A673 (cell line): Measurements from ENCODE around the gene PLAA.

ENCODE experiments used
- CTCF ChIP-seq: fragments of 300-800, 200-600 bp; sonication (generic); conservative IDR thresholded peaks from 2 replicates; pipeline ENCODE4 v1.5.1; 2017; ENCODE audit warnings: low read depth, mild to moderate bottlenecking, antibody characterized with exemption, low read length, moderate library complexity, mixed read lengths
- EZH2 ChIP-seq: fragments of 200-600 bp; sonication (generic); IDR thresholded peaks from 2 replicates; pipeline ENCODE4 v1.6.1; 2017; ENCODE audit warnings: borderline replicate concordance, low read depth, mild to moderate bottlenecking, mixed read lengths, antibody characterized with exemption, low read length; ENCODE audit not compliant: poor library complexity, severe bottlenecking

GRCh38 chr9:26939955-26940711 lies 6.9 kb downstream of the PLAA start:
- TF ChIP-seq CTCF (no peak), EZH2 (no peak)
